T-helper 1 cell treated with Interleukin-12 subunit alpha and Interleukin-12 subunit beta and Interleukin-4 antibody, amounts not matched to agents 30 ng/mL and 1 ng/mL, for 36 hours (primary cell): ENCODE results near the gene IL31RA. TPM values are rescaled to one million over a fixed set of nuclear protein-coding genes. Genes with fewer than 3 reads are reported as not detected.
"Not testable (repeated sequence)": the region's sequence is repeated elsewhere in the genome, so short reads cannot be mapped to it uniquely, and the experiment has no call there.

ENCODE experiments used
- intact Hi-C: fragments of 100-400 bp; cut with micrococcal nuclease; formaldehyde crosslinking; loops from one replicate; pipeline ENCODE4 v1.15.1; 2024
- total RNA-seq: library from RNA; stranded (reverse); gene quantifications from 2 replicates; pipeline ENCODE4 v1.2.3, GENCODE V29; 2022

IL31RA gene
- total RNA-seq: 2.9 and 3.2 TPM in 2 replicates

DNA sequence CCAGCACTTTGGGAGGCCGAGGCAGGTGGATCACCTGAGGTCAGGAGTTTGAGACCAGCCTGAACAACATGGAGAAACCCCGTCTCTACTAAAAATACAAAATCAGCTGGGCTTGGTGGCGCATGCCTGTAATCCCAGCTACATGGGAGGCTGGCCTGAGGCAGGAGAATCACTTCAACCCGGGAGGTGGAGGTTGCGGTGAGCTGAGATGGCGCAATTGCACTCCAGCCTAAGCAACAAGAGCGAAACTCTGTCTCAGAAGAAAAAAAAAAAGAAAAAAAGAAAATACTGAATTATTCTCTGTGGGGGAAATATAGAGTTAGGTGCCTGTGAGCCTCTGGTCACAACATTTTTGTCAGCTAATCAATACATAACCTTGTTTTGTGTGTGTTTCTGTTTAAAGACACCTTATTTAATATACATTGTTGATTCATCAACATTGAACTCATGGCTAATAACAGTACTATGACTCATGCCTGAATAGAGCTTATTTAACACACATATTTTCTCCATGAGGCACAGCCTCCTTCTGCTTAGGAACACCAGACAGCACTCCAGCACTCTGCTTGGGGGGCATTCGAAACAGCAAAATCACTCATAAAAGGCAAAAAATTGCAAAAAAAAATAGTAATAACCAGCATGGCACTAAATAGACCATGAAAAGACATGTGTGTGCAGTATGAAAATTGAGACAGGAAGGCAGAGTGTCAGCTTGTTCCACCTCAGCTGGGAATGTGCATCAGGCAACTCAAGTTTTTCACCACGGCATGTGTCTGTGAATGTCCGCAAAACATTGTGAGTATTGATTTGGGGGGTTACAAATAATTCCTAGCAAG, at the start of gene IL31RA:
Gene IL31RA, plus strand, starts transcription at position 519 of the 836 bp plus-strand sequence. Its CDS starts 214 bp downstream, at position 733.
- intact Hi-C loops: loop anchor here (1.0 kb wide), 1 partner anchor 139 kb away; the partner anchor contains the start of gene SLC38A9

- intact Hi-C loops: not testable (repeated sequence)
Measured at GRCh38 chr5:55808814-55809213, 42.3 kb upstream of the IL31RA start.

DNA sequence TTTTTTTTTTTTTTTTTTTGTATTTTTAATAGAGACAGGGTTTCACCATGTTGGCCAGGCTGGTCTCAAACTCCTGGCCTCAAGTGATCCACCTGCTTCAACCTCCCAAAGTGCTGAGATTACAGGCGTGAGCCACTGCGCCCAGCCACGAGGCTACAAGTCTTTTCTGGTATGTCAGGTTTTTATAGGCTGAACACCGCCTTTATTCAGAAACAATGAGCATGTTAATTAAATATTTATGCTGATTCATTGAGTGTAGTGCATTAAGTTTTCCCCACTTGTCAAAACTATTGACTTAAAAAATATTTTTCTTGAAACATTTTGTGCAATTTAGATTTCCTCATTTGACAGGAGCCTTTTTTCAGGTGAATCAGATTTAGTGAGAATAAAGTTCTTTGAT, 35.2 kb upstream of the IL31RA start:
- intact Hi-C loops: not testable (repeated sequence)

DNA sequence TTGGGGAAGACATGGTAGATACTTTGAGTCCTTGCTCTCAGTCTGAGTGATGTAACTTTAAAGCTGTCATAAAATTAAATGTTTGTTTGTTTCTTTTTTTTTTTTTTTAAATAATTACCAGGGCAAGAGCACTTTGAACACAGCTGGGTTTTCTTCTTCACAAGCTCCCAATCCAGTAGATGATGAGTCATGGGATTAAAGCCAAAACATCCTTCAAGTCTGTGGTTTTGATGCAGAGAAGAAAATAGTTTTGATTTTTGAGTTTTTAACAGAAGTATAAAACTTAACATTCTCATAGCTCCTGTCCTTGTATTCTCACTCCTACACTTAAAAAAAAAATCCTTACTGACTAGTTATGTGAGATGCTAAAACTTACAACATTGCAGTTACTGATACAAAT, 34.8 kb upstream of the IL31RA start:
- intact Hi-C loops: no loop called here

- intact Hi-C loops: no loop called here
Measured at GRCh38 chr5:55817030-55817429, 34.1 kb upstream of the IL31RA start.

- intact Hi-C loops: no loop called here
Measured at GRCh38 chr5:55820488-55820887, 30.7 kb upstream of the IL31RA start.

DNA sequence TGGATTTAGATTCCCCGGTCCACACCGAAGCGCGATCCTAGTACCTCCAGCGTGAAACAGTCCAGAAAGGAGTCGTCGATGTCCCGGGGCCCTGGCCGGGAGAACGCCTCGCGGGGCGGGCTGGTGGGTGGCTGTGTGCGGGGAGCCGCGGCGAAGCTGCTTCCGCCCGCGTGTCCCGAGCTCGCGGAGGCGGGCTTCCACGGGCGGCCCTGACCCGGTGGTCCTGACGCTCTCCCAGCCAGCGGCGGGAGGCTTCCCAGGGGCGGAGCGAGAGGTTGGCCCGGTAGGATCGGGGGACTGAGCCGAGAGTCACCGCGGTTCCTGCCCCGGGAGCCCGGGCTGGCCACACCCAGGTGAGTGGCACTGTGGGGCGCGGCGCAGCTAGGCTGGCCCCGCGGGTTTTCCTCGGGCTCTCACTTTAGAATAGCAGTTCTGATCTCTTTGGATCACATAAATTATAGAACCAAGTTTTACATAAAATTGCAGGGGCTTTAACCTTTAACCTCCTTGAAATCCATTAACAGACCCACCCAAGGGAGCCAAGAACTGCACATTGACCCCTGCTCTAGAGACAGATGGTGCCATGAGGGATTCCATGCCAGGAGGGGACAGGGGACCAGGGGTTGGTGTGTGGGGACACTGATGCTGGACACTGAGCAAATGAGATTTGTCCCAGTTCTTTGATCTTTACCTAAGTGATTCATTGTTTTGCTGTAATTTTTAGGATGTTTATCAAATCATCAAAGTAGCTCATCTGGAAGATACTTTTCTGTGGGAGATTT, 29.2 kb upstream of the IL31RA start:
- intact Hi-C loops: no loop called here

DNA sequence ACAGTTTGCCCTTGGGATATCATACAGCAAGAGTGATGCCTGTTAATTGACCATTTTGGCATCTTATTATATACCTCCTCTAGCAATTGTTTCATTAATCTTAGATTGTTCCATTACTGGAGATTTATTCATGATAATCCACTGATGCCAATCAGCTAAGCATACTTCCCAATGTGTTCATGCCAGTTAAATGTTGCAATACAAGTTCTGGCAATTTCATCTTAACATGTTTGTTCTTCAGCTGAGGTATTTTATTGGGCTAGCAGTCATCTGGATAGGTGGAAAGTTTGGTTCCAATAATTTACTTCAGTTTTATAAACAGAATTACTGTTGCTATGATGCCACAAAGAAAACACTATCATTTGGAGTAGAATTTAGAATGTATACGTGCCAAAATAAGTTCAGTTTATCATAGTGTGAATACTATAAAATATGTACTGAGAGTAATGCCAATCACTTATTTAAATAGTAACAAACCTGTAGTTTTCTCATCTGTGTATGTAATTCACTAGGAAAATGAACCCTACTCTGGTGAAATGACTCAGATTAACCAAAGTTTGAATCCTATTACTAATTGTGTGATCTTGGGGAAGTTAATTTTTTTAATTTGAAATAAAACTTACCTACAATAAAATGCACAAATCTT, 27.9 kb upstream of the IL31RA start:
- intact Hi-C loops: no loop called here

DNA sequence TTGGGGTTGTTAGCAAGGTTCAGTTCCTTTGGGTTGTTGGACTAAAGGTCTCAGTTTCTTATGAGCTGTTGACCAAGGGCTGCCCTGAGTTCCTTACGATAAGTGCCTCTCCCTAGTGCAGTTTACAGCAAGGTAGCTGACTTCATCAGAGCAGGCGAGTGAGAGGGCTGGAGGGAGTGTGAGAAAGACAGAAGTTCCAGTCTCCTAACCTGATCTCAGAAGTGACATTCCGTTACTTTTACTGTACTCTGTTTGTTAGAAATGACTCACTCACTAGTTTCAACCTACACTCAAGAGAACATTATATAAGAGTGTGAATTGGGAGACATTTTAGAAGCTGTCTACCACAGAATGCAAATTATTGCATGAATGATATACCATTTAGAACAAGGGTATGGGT, 21.2 kb upstream of the IL31RA start:
- intact Hi-C loops: no loop called here

- intact Hi-C loops: no loop called here
Measured at GRCh38 chr5:55832446-55832845, 18.7 kb upstream of the IL31RA start.

- intact Hi-C loops: no loop called here
Measured at GRCh38 chr5:55836191-55836590, 15.0 kb upstream of the IL31RA start.

DNA sequence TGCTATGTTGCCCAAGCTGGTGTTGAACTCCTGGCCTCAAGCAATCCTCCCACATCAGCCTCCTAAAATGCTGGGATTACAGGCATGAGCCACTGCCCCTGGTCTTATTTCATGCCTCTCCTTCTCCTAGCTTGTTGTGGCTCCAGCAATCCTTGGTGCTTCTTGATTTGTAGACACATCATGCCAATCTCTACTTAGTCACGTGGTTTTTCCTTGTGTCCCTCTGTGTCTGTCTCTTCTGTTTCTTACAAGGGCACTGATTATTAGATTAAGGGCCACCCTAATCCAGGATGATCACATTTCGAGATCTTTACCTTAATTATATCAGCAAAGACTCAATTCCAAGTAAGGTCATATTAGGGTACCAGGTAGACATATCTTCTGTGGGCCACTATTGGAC, 9.2 kb upstream of the IL31RA start:
- intact Hi-C loops: no loop called here

DNA sequence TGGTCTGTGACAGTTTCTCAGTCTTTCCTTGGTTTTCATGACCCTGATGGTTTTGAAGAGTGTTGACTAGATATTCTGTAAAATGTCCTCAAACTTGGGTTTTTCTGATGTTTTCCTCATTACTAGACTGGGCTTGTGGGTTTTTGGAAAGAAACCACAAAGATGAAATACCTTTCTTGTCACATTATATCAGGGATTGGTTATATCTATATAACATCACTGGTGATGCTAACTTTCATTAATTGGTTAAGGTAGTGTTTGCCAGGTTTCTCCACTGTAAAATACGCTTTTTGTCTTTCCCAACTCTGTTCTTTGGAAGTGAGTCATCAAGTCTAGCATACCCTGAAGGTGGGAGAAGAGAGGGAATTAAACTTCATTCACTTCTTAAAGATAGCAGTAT, 3.3 kb upstream of the IL31RA start:
- intact Hi-C loops: loop anchor here (2.0 kb wide), 1 partner anchor 21 kb away; no protein-coding TSS in a partner anchor

DNA sequence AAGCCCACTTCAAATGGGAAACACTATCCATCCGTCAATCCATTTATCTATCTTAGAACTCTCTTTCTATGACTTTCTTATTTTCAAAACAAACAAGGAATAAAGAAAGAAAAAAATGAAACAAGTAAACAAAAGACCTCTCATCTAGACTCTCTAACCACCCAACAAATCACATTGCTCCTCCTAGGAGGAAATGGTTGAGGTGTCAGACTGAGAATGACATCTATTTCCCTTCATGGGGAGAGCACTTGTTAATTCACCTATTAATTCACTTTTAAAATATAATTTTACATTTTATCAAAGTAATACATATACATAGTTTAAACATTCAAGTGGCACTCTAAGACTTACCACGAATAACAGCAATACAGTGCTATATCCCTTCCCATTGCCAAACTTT, 2.4 kb upstream of the IL31RA start:
- intact Hi-C loops: no loop called here

GRCh38 chr5:55851675-55851979, 470 bp downstream of the IL31RA start:
- intact Hi-C loops: loop anchor here (1.0 kb wide), 1 partner anchor 139 kb away; the partner anchor contains the start of gene SLC38A9

DNA sequence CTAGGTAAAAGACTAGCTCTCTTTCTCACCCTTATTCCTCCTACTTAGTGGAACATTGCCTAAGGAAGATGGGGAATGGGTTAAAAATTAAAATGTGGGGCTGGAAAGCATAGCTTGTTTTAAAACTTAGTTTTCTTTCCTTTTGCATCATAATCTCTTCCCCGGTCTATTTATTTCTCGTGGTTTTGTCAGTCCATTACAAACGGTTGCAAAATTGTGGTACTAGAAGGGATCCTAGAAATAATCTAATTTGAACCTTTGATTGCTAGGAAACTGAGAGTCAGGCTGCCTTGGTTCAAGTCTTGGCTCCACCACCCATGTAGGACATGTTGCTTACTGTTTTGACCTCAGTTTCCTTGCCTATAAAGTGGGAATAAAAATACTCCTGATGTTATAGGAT, 1.3 kb downstream of the IL31RA start:
- intact Hi-C loops: no loop called here

- intact Hi-C loops: no loop called here
Measured at GRCh38 chr5:55853041-55853670, 2.0 kb downstream of the IL31RA start.

GRCh38 chr5:55853818-55854217, 2.7 kb downstream of the IL31RA start:
- intact Hi-C loops: no loop called here

DNA sequence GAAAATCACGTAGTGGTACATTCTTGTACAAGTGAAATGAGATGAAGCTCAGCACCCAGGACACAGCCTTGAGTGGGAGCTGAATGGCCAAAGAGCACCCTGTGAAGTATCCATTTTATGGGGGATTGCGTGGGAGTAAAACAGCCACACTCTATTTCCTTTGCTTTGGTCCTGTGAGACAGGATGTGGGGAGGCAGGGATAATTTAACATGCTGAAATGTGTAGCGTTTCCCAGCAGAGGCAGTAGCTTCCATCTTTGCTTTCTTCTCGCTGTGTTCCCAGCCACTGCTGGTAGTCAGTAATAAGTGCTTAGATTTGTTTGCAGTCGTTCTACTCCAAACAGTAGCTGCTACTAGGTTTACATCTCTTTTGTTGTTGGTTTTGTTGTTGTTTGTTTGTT, 4.4 kb downstream of the IL31RA start:
- intact Hi-C loops: loop anchor here (1.0 to 5.0 kb wide), 4 partner anchors 48 to 628 kb away; partner anchors contain the start of genes MCIDAS and PLPP1

- intact Hi-C loops: loop anchor here (1.0 to 5.0 kb wide), 5 partner anchors 94 to 629 kb away; partner anchors contain the start of genes MCIDAS, PLPP1 and SLC38A9
Measured at GRCh38 chr5:55856516-55857246, 5.5 kb downstream of the IL31RA start.
